ENCODE results near the gene APOC3. TPM values are rescaled to one million over a fixed set of nuclear protein-coding genes. Genes with fewer than 3 reads are reported as not detected.

The APOC3 gene
- total RNA-seq, 1 donor from 2014 or later: not detected

DNA sequence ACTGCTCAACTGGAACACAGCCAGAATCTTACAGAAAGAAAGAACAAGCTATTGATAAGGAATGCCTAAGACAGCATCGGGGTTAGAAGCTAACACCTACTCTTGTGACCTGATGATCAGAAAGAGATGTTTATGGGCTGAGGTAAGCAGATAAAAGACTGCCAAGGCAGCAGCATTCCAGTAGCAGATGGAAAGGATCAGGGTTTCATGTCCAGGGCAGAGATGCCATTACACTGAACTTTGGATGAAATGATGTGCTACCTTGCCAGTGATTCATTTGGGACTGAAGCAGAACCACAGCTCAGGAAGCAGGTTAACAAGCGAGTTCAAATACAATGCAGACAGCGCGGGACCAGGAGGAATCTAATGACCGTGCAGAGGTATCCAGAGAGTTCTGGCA is 34.8 kb downstream of the APOC3 start:
- no peak for DNase-seq (ENCODE audit: low spot score)
- intact Hi-C loops (cut with DNase I): no loop called here

DNA sequence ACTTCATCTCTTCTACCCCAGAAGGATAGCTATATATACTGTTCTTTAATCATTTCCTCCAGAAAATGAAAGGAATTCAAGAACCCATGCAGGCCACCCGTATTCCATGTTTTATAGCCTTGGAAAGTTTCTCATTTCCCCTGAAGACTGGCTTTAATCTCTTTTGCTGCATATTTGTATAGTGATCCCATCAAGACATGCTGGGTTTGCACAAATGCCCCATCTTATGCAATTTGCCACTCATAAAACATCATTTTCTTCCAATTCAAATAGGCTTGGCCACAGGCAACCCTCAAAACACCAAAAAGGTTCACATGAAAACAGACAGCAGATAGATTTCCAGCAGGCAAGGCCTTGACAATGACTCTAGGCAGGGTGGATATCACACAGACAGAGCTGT is 36.0 kb downstream of the APOC3 start:
- intact Hi-C loops (cut with DNase I): no loop called here
- no peak for DNase-seq (ENCODE audit: low spot score)

GRCh38 chr11:116866804-116867455 is 37.2 kb downstream of the APOC3 start:
- DNase-seq (ENCODE audit: low spot score): no peak
- intact Hi-C loops (cut with DNase I): no loop called here

- intact Hi-C loops (cut with DNase I): no loop called here
- no peak for DNase-seq (ENCODE audit: low spot score)
Measured at GRCh38 chr11:116867619-116868018, 37.9 kb downstream of the APOC3 start.

DNA sequence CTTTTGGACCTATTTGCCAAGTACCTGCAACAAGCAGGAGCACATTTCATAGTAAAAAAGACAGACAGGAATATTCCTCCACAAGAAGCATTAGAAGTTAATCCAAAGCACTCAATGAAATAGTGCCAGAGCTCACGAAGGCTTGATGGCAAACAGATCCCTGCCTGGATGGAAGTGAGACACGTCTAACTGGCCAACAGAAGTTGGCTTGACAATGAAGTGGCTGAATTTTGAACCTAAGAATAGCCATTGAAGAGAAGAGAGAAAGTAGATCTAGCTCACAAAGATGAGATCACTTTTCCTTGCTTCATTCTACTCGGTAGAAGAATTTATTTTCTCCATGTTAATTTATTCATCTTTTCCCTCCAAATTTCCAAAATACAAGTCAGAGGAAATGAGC is 38.4 kb downstream of the APOC3 start:
- intact Hi-C loops (cut with DNase I): no loop called here
- DNase-seq (ENCODE audit: low spot score): no peak

GRCh38 chr11:116869610-116870009 is 39.9 kb downstream of the APOC3 start:
- intact Hi-C loops (cut with DNase I): no loop called here
- no peak for DNase-seq (ENCODE audit: low spot score)

DNA sequence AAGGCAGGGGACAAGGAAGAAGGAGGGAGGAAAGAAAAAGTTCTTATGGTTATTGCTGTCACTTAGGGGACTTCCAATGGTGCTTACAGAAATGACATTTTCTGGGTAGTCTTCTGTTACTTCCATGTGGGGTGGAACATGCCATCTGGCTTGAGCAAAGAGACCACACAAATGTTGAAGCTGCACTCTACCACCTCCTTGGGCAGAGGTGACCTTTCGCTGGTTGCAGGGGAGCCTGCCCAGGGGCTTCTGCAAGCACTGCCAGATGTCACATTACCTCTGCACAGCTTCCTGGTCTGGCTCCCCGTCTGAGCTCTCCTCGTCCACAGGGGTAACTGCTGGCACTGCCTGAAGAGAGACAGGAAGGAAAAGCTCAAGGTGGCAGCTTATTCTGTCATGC is 40.3 kb downstream of the APOC3 start:
- intact Hi-C loops (cut with DNase I): no loop called here
- no peak for DNase-seq (ENCODE audit: low spot score)

GRCh38 chr11:116871248-116871647 is 41.5 kb downstream of the APOC3 start:
- intact Hi-C loops (cut with DNase I): no loop called here
- DNase-seq (ENCODE audit: low spot score): no peak

DNA sequence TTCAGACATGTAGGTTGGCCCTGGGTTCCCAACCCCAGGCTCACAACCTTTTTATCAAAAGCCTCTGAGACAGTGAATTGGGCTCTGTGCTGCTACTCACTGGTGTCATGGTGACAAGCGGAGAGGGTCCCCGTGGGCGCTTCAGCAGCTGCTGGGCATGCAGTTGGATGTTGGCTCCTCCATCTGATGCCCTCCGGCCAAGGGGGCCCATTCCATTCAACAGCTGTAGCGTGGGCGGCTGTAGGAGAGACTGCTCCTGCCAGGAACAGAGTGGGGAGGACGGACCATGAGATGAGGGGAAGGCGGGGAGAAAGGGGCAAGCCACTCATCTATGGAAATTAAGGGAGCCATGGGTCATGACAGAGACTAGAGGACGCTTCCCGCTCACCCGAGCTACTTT is 43.7 kb downstream of the APOC3 start:
- intact Hi-C loops (cut with DNase I): no loop called here
- DNase-seq (ENCODE audit: low spot score): no peak

- DNase-seq (ENCODE audit: low spot score): no peak
- intact Hi-C loops (cut with DNase I): no loop called here
Measured at GRCh38 chr11:116874251-116874650, 44.5 kb downstream of the APOC3 start.

DNA sequence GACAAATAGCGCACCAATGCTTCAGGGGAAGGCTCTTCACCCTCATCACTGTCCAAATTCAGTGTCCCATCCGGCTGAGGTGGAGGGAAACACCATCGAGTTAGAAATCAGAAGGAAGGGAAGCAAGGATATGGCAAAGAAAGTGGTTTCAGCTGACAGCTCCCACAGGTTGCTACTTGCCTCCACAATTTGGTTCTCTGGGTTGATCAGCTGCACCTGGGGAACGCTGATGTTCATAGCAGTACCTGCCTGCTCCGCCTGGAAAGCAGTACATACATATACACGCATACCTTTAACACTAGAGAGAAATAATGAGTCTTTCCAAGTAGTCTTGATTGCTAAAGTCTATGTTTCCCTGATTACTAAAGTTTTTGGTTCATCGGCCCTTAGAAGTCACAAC is 45.5 kb downstream of the APOC3 start:
- intact Hi-C loops (cut with DNase I): loop anchor here (5.0 kb wide), 1 partner anchor 83 kb away; the partner anchor contains the start of gene APOA5
- no peak for DNase-seq (ENCODE audit: low spot score)

DNA sequence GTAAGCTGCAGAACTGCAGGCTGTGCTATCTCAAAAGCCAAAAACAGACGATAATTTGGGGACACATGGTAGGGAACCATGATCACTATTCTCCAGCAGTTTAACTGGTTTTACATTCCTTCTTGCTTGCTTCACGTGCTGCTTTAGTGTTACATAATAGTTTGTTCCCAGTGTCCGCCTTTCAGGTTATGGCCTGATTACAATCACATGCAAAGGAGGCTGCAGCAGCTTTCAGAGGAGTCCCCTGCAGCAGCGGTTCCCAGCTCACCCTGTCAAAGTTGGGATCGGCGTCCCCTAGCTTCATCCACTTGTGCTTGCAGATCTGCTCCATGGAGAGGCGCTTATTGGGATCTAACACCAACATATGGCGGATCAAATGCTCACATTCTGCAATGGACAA is 46.9 kb downstream of the APOC3 start:
- DNase-seq (ENCODE audit: low spot score): no peak
- intact Hi-C loops (cut with DNase I): loop anchor here (2.0 to 5.0 kb wide), 2 partner anchors 84 to 224 kb away; partner anchors contain the start of gene APOA5

- DNase-seq (ENCODE audit: low spot score): no peak
- intact Hi-C loops (cut with DNase I): loop anchor here (5.0 kb wide), 2 partner anchors 88 to 347 kb away; partner anchors contain the start of gene APOA5
Measured at GRCh38 chr11:116879800-116880625, 50.3 kb downstream of the APOC3 start.

GRCh38 chr11:116881143-116881542 is 51.4 kb downstream of the APOC3 start:
- intact Hi-C loops (cut with DNase I): loop anchor here (5.0 kb wide), 1 partner anchor 346 kb away; no protein-coding TSS in a partner anchor

DNA sequence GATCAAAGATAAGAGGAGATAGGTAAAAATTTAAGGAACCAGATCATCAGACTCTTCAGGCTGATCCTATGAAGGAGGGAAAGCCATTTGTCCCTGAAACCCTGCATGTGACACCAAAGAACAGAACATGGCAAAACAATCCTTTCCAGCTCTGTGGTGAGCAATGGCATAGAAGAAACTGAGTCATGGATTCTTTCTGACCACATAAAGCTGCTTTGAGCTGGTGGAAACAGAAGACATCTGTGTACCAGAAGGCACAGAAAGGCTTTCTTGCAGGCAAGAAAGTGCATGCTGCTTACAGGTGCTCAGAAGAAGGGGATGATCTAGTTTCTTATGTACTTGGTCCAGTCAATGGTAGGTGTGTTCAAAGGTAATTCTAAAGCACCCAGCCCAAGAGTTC is 52.7 kb downstream of the APOC3 start:
- DNase-seq (ENCODE audit: low spot score): no peak
- intact Hi-C loops (cut with DNase I): loop anchor here (5.0 kb wide), 1 partner anchor 345 kb away; no protein-coding TSS in a partner anchor

More at GRCh38 chr11:116881143-116881542, 51.4 kb downstream of the APOC3 start:
- DNase-seq (ENCODE audit: low spot score): no peak

Other genes starting within 250 kb of the APOC3 start
- gene BUD13, start 56.9 kb upstream of the APOC3 start, total RNA-seq: 8.3 TPM
- 24.8 TPM for gene ZPR1, start 41.9 kb upstream of the APOC3 start, total RNA-seq
- not detected for gene APOA5, start 38.0 kb upstream of the APOC3 start, total RNA-seq
- gene APOA4, start 6.6 kb upstream of the APOC3 start, total RNA-seq: not detected
- 47.2 TPM for gene APOA1, start 7.7 kb downstream of the APOC3 start, total RNA-seq

Data from cardiac septum (tissue), 1 donor.